Smooth muscle cell (in vitro differentiated cells): ENCODE results near the gene IRF8. TPM values are rescaled to one million over a fixed set of nuclear protein-coding genes. Genes with fewer than 3 reads are reported as not detected.

Experiments used
- DNase-seq: peaks from one replicate; lab custom pipeline; 2025; ENCODE audit not compliant: unreplicated experiment; lab: John Stamatoyannopoulos, UW
- H2AFZ ChIP-seq: fragments of 200-600 bp; sonication (generic); 2 replicates; pipeline ENCODE4 v1.6.0; 2016; ENCODE audit warnings: antibody characterized with exemption, low read depth, mild to moderate bottlenecking
- H3F3A ChIP-seq: fragments of 200-600 bp; sonication (generic); 2 replicates; pipeline ENCODE4 v1.6.0; 2017; ENCODE audit warnings: antibody characterized with exemption, low read depth
- H3K27ac ChIP-seq: fragments of 200-600 bp; sonication (generic); 2 replicates; pipeline ENCODE4 v1.5.1; 2016; ENCODE audit warnings: low read depth, mild to moderate bottlenecking
- H3K27me3 ChIP-seq: fragments of 200-600 bp; sonication (generic); 2 replicates; pipeline ENCODE4 v1.6.1; 2016; ENCODE audit warnings: low read depth, mild to moderate bottlenecking
- H3K36me3 ChIP-seq: fragments of 200-600 bp; sonication (generic); 2 replicates; pipeline ENCODE4 v1.5.1; 2016; ENCODE audit warnings: low read depth
- H3K4me1 ChIP-seq: fragments of 200-600 bp; sonication (generic); 2 replicates; pipeline ENCODE4 v1.5.1; 2016; ENCODE audit warnings: low read depth
- H3K4me2 ChIP-seq: fragments of 200-600 bp; sonication (generic); 2 replicates; pipeline ENCODE4 v1.6.0; 2016; ENCODE audit warnings: mild to moderate bottlenecking
- H3K4me3 ChIP-seq: fragments of 200-600 bp; sonication (generic); 2 replicates; pipeline ENCODE4 v1.5.1; 2016; ENCODE audit warnings: mild to moderate bottlenecking
- H3K79me2 ChIP-seq: fragments of 200-600 bp; sonication (generic); 2 replicates; pipeline ENCODE4 v1.6.0; 2016; ENCODE audit warnings: low read depth, mild to moderate bottlenecking
- H3K9ac ChIP-seq: fragments of 200-600 bp; sonication (generic); 2 replicates; pipeline ENCODE4 v1.6.0; 2016; ENCODE audit warnings: low read depth
- H3K9me3 ChIP-seq: fragments of 200-600 bp; sonication (generic); replicated peaks from 2 replicates; pipeline ENCODE4 v1.5.1; 2016; ENCODE audit warnings: low read depth
- H4K20me1 ChIP-seq: fragments of 200-600 bp; sonication (generic); 2 replicates; pipeline ENCODE4 v1.6.0; 2016; ENCODE audit warnings: low read depth
- WGBS: methylation state at CpG from one replicate; pipeline ENCODE4 v1.1.7; 2016; ENCODE audit warnings: low lambda C conversion rate; 5-methylcytosine and 5-hydroxymethylcytosine counted together
- microRNA-seq: library from miRNA; unstranded; fragments of <30 nt; microRNA quantifications from one replicate; pipeline ENCODE4, GENCODE V29; 2016; ENCODE audit warnings: borderline number of aligned reads
- polyA plus RNA-seq: library from polyadenylated mRNA; unstranded; fragments of >200 nt; fragmentation: Nextera tagmentation; extraction: Ambion mirVana; gene quantifications from 2 replicates; pipeline ENCODE4 v1.2.1, GENCODE V29; 2016
- small RNA-seq: library from RNA; depleted of rRNA; stranded (forward); fragments of <200 nt; gene quantifications from one replicate; pipeline ENCODE3, GENCODE V24; 2014
- total RNA-seq: library from RNA; depleted of rRNA; stranded (reverse); fragments of >200 nt; gene quantifications from 2 replicates; pipeline ENCODE4 v1.2.3, GENCODE V29; 2014
- TF ChIP-seq, protein P1 (sequence below): fragments of 200-600 bp; sonication (generic); IDR thresholded peaks from 2 replicates; pipeline ENCODE4 v1.5.1; 2017; ENCODE audit warnings: borderline replicate concordance, mild to moderate bottlenecking, antibody characterized with exemption; ENCODE audit not compliant: insufficient read depth, poor library complexity, severe bottlenecking

The IRF8 gene
- total and polyA plus RNA-seq, 2 experiments from 2014 or later, result 0.88 to 3.4 TPM

DNA sequence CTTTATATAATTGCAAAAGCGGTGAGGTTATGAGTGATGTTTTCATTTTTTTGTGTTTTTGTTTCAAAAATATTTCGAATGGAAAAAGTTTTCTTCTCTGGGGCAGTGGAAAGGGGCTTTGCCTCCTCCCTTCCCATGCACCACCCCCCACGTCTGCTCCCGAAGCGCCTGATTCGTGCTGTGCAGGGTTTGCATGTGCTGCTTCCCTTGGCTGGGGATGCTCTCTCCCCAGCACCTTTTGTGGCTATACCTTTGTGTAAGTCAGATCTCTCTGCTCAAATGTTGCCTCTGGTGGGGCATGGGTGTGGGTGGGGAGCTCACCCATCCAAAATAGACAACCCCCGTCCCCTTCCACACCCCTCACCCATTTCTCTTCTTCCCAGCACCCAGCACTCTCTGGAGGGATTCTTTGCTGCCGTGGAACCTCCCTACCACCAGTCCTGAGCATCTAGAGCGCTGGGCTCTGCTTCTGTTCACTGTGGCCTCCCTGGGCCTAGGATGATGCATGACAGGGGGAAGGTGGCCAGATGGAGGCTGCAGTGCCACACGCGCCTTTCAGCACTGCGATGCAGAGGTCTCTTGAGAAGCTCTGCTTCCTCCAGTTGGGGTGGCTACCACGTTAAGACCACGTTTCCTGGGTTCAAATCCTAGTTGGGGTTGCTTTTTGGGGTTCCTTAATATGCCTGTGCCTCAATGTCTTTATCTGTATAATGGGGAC lies 71.2 kb downstream of the IRF8 start:
- TF ChIP-seq, protein P1, sequence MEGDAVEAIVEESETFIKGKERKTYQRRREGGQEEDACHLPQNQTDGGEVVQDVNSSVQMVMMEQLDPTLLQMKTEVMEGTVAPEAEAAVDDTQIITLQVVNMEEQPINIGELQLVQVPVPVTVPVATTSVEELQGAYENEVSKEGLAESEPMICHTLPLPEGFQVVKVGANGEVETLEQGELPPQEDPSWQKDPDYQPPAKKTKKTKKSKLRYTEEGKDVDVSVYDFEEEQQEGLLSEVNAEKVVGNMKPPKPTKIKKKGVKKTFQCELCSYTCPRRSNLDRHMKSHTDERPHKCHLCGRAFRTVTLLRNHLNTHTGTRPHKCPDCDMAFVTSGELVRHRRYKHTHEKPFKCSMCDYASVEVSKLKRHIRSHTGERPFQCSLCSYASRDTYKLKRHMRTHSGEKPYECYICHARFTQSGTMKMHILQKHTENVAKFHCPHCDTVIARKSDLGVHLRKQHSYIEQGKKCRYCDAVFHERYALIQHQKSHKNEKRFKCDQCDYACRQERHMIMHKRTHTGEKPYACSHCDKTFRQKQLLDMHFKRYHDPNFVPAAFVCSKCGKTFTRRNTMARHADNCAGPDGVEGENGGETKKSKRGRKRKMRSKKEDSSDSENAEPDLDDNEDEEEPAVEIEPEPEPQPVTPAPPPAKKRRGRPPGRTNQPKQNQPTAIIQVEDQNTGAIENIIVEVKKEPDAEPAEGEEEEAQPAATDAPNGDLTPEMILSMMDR, result no peak
- WGBS, result 77% methylated on average over 14 of the region's 14 CpGs
- DNase-seq, result no peak
- Histone ChIP-seq H3K4me1 (peaks cover 8% of the 10 kb centered on the region), H3K27ac (peak overlapping the region; percentile 37), H3F3A (peaks cover 4% of the 10 kb centered on the region), H3K79me2 (no peaks in the 10 kb centered on the region), H3K4me2 (no peak overlapping the region), H4K20me1 (no peaks in the 10 kb centered on the region), H3K4me3 (no peak overlapping the region), H3K36me3 (no peaks in the 10 kb centered on the region), H3K9me3 (no peaks in the 10 kb centered on the region), H3K27me3 (no peaks in the 10 kb centered on the region), H3K9ac (no peak overlapping the region), H2AFZ (no peak overlapping the region)

DNA sequence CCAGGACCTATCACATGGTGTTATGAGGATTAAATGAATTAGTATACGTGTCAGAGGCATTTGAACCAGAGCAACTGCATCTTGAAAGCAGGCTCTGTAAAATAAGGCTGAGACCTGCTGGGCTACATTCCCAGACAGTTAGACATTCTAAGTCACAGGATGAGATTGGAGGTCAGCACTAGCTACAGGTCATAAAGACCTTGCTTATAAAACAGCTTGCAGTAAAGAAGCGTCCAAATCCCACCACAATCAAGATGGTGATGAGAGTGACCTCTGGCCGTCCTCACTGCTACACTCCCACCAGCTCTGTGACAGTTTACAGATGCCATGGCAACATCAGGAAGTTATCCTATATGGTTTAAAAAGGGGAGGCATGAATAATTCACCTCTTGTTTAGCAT lies 71.8 kb downstream of the IRF8 start:
- Histone ChIP-seq H3K9me3 (no peaks in the 10 kb centered on the region), H3K79me2 (no peaks in the 10 kb centered on the region), H3K9ac (peak overlapping the region; percentile 37), H3K27me3 (no peaks in the 10 kb centered on the region), H3F3A (peaks cover 4% of the 10 kb centered on the region), H3K4me2 (peak overlapping the region; percentile 24), H3K4me3 (no peak overlapping the region), H3K36me3 (no peaks in the 10 kb centered on the region), H3K27ac (peak overlapping the region; percentile 86), H3K4me1 (peaks cover 8% of the 10 kb centered on the region), H2AFZ (no peak overlapping the region), H4K20me1 (no peaks in the 10 kb centered on the region)
- no peak for DNase-seq
- 25% methylated on average over 3 of the region's 3 CpGs for WGBS
- TF ChIP-seq, protein P1, result no peak

Small RNA genes lying within 50 kb of the gene (microRNA-seq; reads per million reads assigned to microRNA genes)
- not detected for gene MIR6774

Small RNA genes lying within 50 kb of the gene (small RNA-seq; reads per million reads assigned to genes)
- not detected for gene MIR6774

Other genes starting within 250 kb of the IRF8 start
- gene GINS2, start 210.2 kb upstream of the IRF8 start, total RNA-seq, result 5.3 and 6.7 TPM in 2 replicates
- 6.8 and 10.4 TPM in 2 replicates for gene GINS2, start 210.2 kb upstream of the IRF8 start, polyA plus RNA-seq
- gene C16orf74, start 148.1 kb upstream of the IRF8 start, total RNA-seq, result 0.31 and 1.8 TPM in 2 replicates
- gene C16orf74, start 148.1 kb upstream of the IRF8 start, polyA plus RNA-seq, result 1.7 and 5.2 TPM in 2 replicates
- 32.8 and 40.4 TPM in 2 replicates for gene EMC8, start 99.6 kb upstream of the IRF8 start, total RNA-seq
- gene EMC8, start 99.6 kb upstream of the IRF8 start, polyA plus RNA-seq, result 40.9 and 49.2 TPM in 2 replicates
- gene COX4I1, start 99.5 kb upstream of the IRF8 start, total RNA-seq, result 342 and 349 TPM in 2 replicates
- 586 and 612 TPM in 2 replicates for gene COX4I1, start 99.5 kb upstream of the IRF8 start, polyA plus RNA-seq